Measurements from ENCODE around the gene ZNF460. TPM values are rescaled to one million over a fixed set of nuclear protein-coding genes. Genes with fewer than 3 reads are reported as not detected.

ZNF460 gene
- total RNA-seq, 1 donor from 2014 or later: 164 TPM

DNA sequence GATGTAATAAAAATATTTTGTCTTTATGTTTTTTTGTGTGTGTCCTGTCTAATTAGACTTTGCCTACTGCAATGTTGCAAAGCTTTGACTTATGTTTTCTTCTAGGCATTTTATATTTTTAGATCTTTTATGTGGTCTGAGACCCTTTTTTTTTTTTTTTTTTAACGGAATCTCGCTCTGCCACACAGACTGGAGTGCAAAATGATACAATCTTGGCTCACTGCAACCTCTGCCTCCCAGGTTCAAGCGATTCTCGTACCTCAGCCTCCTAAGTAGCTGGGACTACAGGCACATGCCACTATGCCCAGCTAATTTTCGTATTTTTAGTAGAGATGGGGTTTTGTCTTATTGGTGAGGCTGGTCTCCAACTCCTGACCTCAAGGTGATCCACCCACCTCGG is 62.3 kb downstream of the ZNF460 start:
- no peak for DNase-seq (ENCODE audit: low read depth)

Other genes starting within 250 kb of the ZNF460 start
- gene USP29, start 160.5 kb upstream of the ZNF460 start, total RNA-seq: not detected in 2 replicates
- gene ZIM3, start 135.3 kb upstream of the ZNF460 start, total RNA-seq: not detected in 2 replicates
- gene DUXA, start 113.0 kb upstream of the ZNF460 start, total RNA-seq: not detected in 2 replicates
- gene ZNF264, start 89.0 kb upstream of the ZNF460 start, total RNA-seq: 37.5 and 69.3 TPM in 2 replicates
- gene AURKC, start 49.5 kb upstream of the ZNF460 start, total RNA-seq: 0.20 and 3.1 TPM in 2 replicates
- gene ZNF805, start 39.9 kb upstream of the ZNF460 start, total RNA-seq: 31.3 and 39.8 TPM in 2 replicates
- gene ZNF543, start 40.0 kb downstream of the ZNF460 start, total RNA-seq: 9.4 and 19.2 TPM in 2 replicates
- 12.2 and 13.5 TPM in 2 replicates for gene ZNF304, start 70.8 kb downstream of the ZNF460 start, total RNA-seq
- gene TRAPPC2B, start 83.1 kb downstream of the ZNF460 start, total RNA-seq: 15.5 and 17.2 TPM in 2 replicates
- gene ZNF547, start 83.1 kb downstream of the ZNF460 start, total RNA-seq: 1.9 and 7.3 TPM in 2 replicates
- gene ZNF548, start 109.4 kb downstream of the ZNF460 start, total RNA-seq: 23.4 and 24.9 TPM in 2 replicates
- 7.6 and 19.4 TPM in 2 replicates for gene ZNF17, start 130.7 kb downstream of the ZNF460 start, total RNA-seq
- gene ZNF749, start 154.8 kb downstream of the ZNF460 start, total RNA-seq: 11.6 and 15.8 TPM in 2 replicates
- gene VN1R1, start 176.7 kb downstream of the ZNF460 start, total RNA-seq: 0.35 and 0.75 TPM in 2 replicates
- 18.9 and 23.5 TPM in 2 replicates for gene ZNF772, start 197.1 kb downstream of the ZNF460 start, total RNA-seq
- gene ZNF419, start 207.3 kb downstream of the ZNF460 start, total RNA-seq: 6.3 and 10.2 TPM in 2 replicates
- gene ZNF773, start 219.5 kb downstream of the ZNF460 start, total RNA-seq: 18.9 and 22.1 TPM in 2 replicates
- gene ZNF549, start 246.9 kb downstream of the ZNF460 start, total RNA-seq: 7.5 and 9.2 TPM in 2 replicates

All from renal cortical epithelial cell (primary cell).